HG03565 (cell line): ENCODE results near the gene CCDC40.
"Not testable (repeated sequence)": the region's sequence is repeated elsewhere in the genome, so short reads cannot be mapped to it uniquely, and the experiment has no call there.

Experiments used
- ATAC-seq: cut with Tn5 transposase; IDR thresholded peaks from one replicate; pipeline ENCODE4 v1.9.1; 2021; ENCODE audit warnings: mild to moderate bottlenecking, moderate library complexity; ENCODE audit not compliant: unreplicated experiment

CCDC40 gene

GRCh38 chr17:80035937-80036714 is at the start of gene CCDC40:
CCDC40 (plus strand) TSS chr17:80036642; CDS start chr17:80036663, 21 bp downstream.
- ATAC-seq, result no peak

- no peak for ATAC-seq
Measured at GRCh38 chr17:79987187-79987934, 49.1 kb upstream of the CCDC40 start.

- no peak for ATAC-seq
Measured at GRCh38 chr17:79987935-79988184, 48.6 kb upstream of the CCDC40 start.

GRCh38 chr17:79988185-79988971 is 48.1 kb upstream of the CCDC40 start:
- ATAC-seq, result no peak

- ATAC-seq, result no peak
Measured at GRCh38 chr17:79989106-79989835, 47.2 kb upstream of the CCDC40 start.

- no peak for ATAC-seq
Measured at GRCh38 chr17:79990051-79990592, 46.3 kb upstream of the CCDC40 start.

GRCh38 chr17:79990704-79991103 is 45.7 kb upstream of the CCDC40 start:
- no peak for ATAC-seq

- ATAC-seq, result no peak
Measured at GRCh38 chr17:79991140-79991923, 45.1 kb upstream of the CCDC40 start.

GRCh38 chr17:79991924-79992648 is 44.4 kb upstream of the CCDC40 start:
- ATAC-seq, result no peak

GRCh38 chr17:79992649-79993389 is 43.6 kb upstream of the CCDC40 start:
- no peak for ATAC-seq

GRCh38 chr17:79993390-79994227 is 42.8 kb upstream of the CCDC40 start:
- no peak for ATAC-seq

- not testable (repeated sequence) for ATAC-seq
Measured at GRCh38 chr17:79994228-79994569, 42.2 kb upstream of the CCDC40 start.

GRCh38 chr17:79994602-79995001 is 41.8 kb upstream of the CCDC40 start:
- ATAC-seq, result no peak

GRCh38 chr17:79995696-79996095 is 40.7 kb upstream of the CCDC40 start:
- ATAC-seq, result no peak

GRCh38 chr17:79996291-79996690 is 40.2 kb upstream of the CCDC40 start:
- ATAC-seq, result no peak

GRCh38 chr17:79997011-79997660 is 39.3 kb upstream of the CCDC40 start:
- ATAC-seq, result no peak

- ATAC-seq, result no peak
Measured at GRCh38 chr17:80000136-80000535, 36.3 kb upstream of the CCDC40 start.
